H1 (cell line): ENCODE results near the gene CAVIN1. TPM values are rescaled to one million over a fixed set of nuclear protein-coding genes. Genes with fewer than 3 reads are reported as not detected.

Experiments used
- CTCF ChIA-PET: fragments of 300-600 bp; sonication (Branson Sonifier 250); formaldehyde crosslinking; loops from one replicate; lab custom pipeline; 2021; ENCODE audit not compliant: partially characterized antibody; lab: Charles Lee
- POLR2A ChIA-PET: fragments of 300-600 bp; sonication (Branson Sonifier 250); formaldehyde crosslinking; loops from one replicate; lab custom pipeline; 2021; ENCODE audit warnings: inconsistent platforms; ENCODE audit not compliant: partially characterized antibody; lab: Charles Lee
- DNase-seq, 2 experiments: peaks; one replicate each; pipeline versions ENCODE4 v3.0.0 to v3.0.0-alpha.2; 2010 to 2022; ENCODE audit warnings: low spot score in 2 of 2, low read depth in 1 of 2, mixed read lengths in 1 of 2
- FAIRE-seq: peaks from 2 replicates; lab custom pipeline; 2011; peaks lifted over from hg19 to GRCh38; lab: Jason Lieb, UNC
- H2AFZ ChIP-seq: 2 replicates; pipeline ENCODE4 v1.8.1; 2012; ENCODE audit warnings: low read length, inconsistent platforms
- H2AK5ac ChIP-seq: 2 replicates; pipeline ENCODE4 v1.6.1; 2013; ENCODE audit warnings: low read depth, low read length
- H2BK120ac ChIP-seq: replicated peaks from 2 replicates; pipeline ENCODE3; 2013; ENCODE audit warnings: low read depth, low read length, inconsistent platforms
- H2BK12ac ChIP-seq: 2 replicates; pipeline ENCODE4 v1.6.1; 2013; ENCODE audit warnings: low read depth, low read length
- H2BK15ac ChIP-seq: 2 replicates; pipeline ENCODE4 v1.6.1; 2013; ENCODE audit warnings: low read length
- H2BK20ac ChIP-seq: 2 replicates; pipeline ENCODE4 v1.6.1; 2013; ENCODE audit warnings: low read length
- H2BK5ac ChIP-seq: 2 replicates; pipeline ENCODE4 v1.6.1; 2013; ENCODE audit warnings: low read depth, low read length
- H3K14ac ChIP-seq: 2 replicates; pipeline ENCODE4 v1.6.1; 2013; ENCODE audit warnings: inconsistent platforms; ENCODE audit not compliant: insufficient read length
- H3K18ac ChIP-seq: 2 replicates; pipeline ENCODE4 v1.6.1; 2013; ENCODE audit warnings: low read length; ENCODE audit errors: extremely low read depth
- H3K23ac ChIP-seq: 2 replicates; pipeline ENCODE4 v1.6.1; 2013; ENCODE audit warnings: inconsistent platforms; ENCODE audit not compliant: insufficient read length
- H3K23me2 ChIP-seq: 2 replicates; pipeline ENCODE4 v1.6.1; 2013; ENCODE audit warnings: low read depth, low read length
- H3K27ac ChIP-seq: 2 replicates; pipeline ENCODE4 v1.6.1; 2011; ENCODE audit warnings: low read depth, low read length, inconsistent platforms
- H3K27me3 ChIP-seq, 4 experiments: replicated peaks in 1 of 4; 1 replicate in 1 of 4; 2 replicates in 3 of 4; pipeline versions ENCODE4 v1.6.1 to v1.8.1; 2011 to 2013; ENCODE audit warnings: low read length in 3 of 4, mild to moderate bottlenecking in 3 of 4, inconsistent platforms in 2 of 4, mixed read lengths in 2 of 4, moderate library complexity in 1 of 4; ENCODE audit not compliant: control insufficient read depth in 3 of 4, insufficient read depth in 3 of 4; ENCODE audit errors: extremely low read depth in 1 of 4
- H3K36me3 ChIP-seq, 4 experiments: 2 replicates each; pipeline versions ENCODE4 v1.6.1 to v1.8.1; 2011 to 2013; ENCODE audit warnings: mild to moderate bottlenecking in 4 of 4, low read length in 3 of 4, moderate library complexity in 2 of 4, control low read depth in 1 of 4, inconsistent platforms in 1 of 4; ENCODE audit not compliant: insufficient read depth in 4 of 4, control insufficient read depth in 2 of 4
- H3K4ac ChIP-seq: replicated peaks from 2 replicates; pipeline ENCODE3; 2013; ENCODE audit warnings: low read length, low read depth, mixed read lengths, inconsistent platforms; ENCODE audit not compliant: insufficient read length
- H3K4me1 ChIP-seq, 4 experiments: replicated peaks in 1 of 4; 1 replicate in 1 of 4; 2 replicates in 3 of 4; pipeline versions ENCODE4 v1.6.1 to v1.8.1; 2011 to 2013; ENCODE audit warnings: low read length in 3 of 4, inconsistent platforms in 2 of 4, mixed read lengths in 1 of 4; ENCODE audit not compliant: insufficient read depth in 4 of 4, control insufficient read depth in 3 of 4
- H3K4me2 ChIP-seq, 2 experiments: 2 replicates each; pipeline versions ENCODE4 v1.6.1 to v1.8.1; 2011 to 2013; ENCODE audit warnings: low read depth in 2 of 2, low read length in 2 of 2, control low read depth in 1 of 2, inconsistent platforms in 1 of 2, mild to moderate bottlenecking in 1 of 2; ENCODE audit not compliant: insufficient read depth in 1 of 2
- H3K4me3 ChIP-seq, 4 experiments: fragments of 200-600, 300-600 bp in 1 of 4; sonication (generic), shearing (Covaris generic), sonication (Bioruptor Twin) in 1 of 4; 2 replicates each; pipeline versions ENCODE4 v1.5.1 to v1.8.1; 2011 to 2016; ENCODE audit warnings: low read length in 4 of 4, low read depth in 3 of 4, control low read depth in 2 of 4, inconsistent platforms in 2 of 4, mild to moderate bottlenecking in 2 of 4, mixed read lengths in 1 of 4, moderate library complexity in 1 of 4; ENCODE audit not compliant: insufficient read depth in 2 of 4; ENCODE audit errors: extremely low read depth in 1 of 4
- H3K56ac ChIP-seq: replicated peaks from 2 replicates; pipeline ENCODE3; 2013; ENCODE audit warnings: low read depth, mild to moderate bottlenecking, mixed read lengths, low read length, inconsistent platforms; ENCODE audit not compliant: insufficient read length
- H3K79me1 ChIP-seq: 2 replicates; pipeline ENCODE4 v1.6.1; 2013; ENCODE audit warnings: low read depth, low read length, control low read depth
- H3K79me2 ChIP-seq, 2 experiments: 2 replicates each; pipeline versions ENCODE4 v1.6.1 to v1.8.1; 2012 to 2013; ENCODE audit warnings: low read length in 2 of 2, mild to moderate bottlenecking in 2 of 2, inconsistent platforms in 1 of 2; ENCODE audit not compliant: insufficient read depth in 2 of 2, control insufficient read depth in 1 of 2
- H3K9ac ChIP-seq, 4 experiments: replicated peaks in 1 of 4; 1 replicate in 1 of 4; 2 replicates in 3 of 4; pipeline versions ENCODE4 v1.6.1 to v1.8.1; 2011 to 2013; ENCODE audit warnings: low read depth in 3 of 4, low read length in 3 of 4, control low read depth in 2 of 4, mild to moderate bottlenecking in 2 of 4, moderate library complexity in 2 of 4, inconsistent platforms in 1 of 4; ENCODE audit errors: extremely low read depth in 1 of 4
- H3K9me3 ChIP-seq, 2 experiments: 2 replicates each; pipeline versions ENCODE4 v1.6.1 to v1.8.1; 2012 to 2013; ENCODE audit warnings: mild to moderate bottlenecking in 2 of 2, moderate library complexity in 2 of 2, control low read depth in 1 of 2, inconsistent platforms in 1 of 2, low read depth in 1 of 2, low read length in 1 of 2, mixed read lengths in 1 of 2; ENCODE audit not compliant: insufficient read depth in 2 of 2
- H4K20me1 ChIP-seq, 2 experiments: replicated peaks in 1 of 2; 2 replicates each; pipeline versions ENCODE3 to v1.8.1; 2011 to 2013; ENCODE audit warnings: inconsistent platforms in 2 of 2, low read length in 2 of 2, mild to moderate bottlenecking in 1 of 2; ENCODE audit not compliant: insufficient read depth in 2 of 2, control insufficient read depth in 1 of 2
- H4K5ac ChIP-seq: 2 replicates; pipeline ENCODE4 v1.6.1; 2013; ENCODE audit warnings: low read length, low read depth, mixed read lengths, inconsistent platforms; ENCODE audit not compliant: insufficient read length
- H4K8ac ChIP-seq: 2 replicates; pipeline ENCODE4 v1.8.0; 2013; ENCODE audit warnings: mild to moderate bottlenecking, moderate library complexity, low read length, inconsistent platforms; ENCODE audit not compliant: insufficient read depth; ENCODE audit errors: extremely low read depth
- H4K91ac ChIP-seq: replicated peaks from 2 replicates; pipeline ENCODE3; 2013; ENCODE audit warnings: low read length, mixed read lengths, inconsistent platforms; ENCODE audit not compliant: insufficient read length
- YY1 ChIP-seq: IDR thresholded peaks from 2 replicates; pipeline ENCODE4 v1.6.1; 2011; ENCODE audit warnings: low read depth, mild to moderate bottlenecking, low read length
- WGBS, 2 experiments: shearing (Covaris generic) in 1 of 2; methylation state at CpG; one replicate each; pipeline versions ENCODE4 v1.1.6 to v1.1.7; 2013 to 2015; ENCODE audit warnings: low lambda C conversion rate in 2 of 2, mixed read lengths in 2 of 2, inconsistent platforms in 1 of 2, low coverage in 1 of 2, missing lambda C conversion rate in 1 of 2; ENCODE audit not compliant: insufficient replicate concordance in 2 of 2, insufficient coverage in 1 of 2, insufficient read length in 1 of 2; ENCODE audit errors: extremely low coverage in 1 of 2, missing lambda C conversion rate in 1 of 2; 5-methylcytosine and 5-hydroxymethylcytosine counted together
- polyA plus RNA-seq, 7 experiments: library from polyadenylated mRNA; depleted of rRNA in 3 of 7; stranded (reverse) in 5 of 7; unstranded in 2 of 7; fragments of >200 nt in 5 of 7; fragments of 200-250 nt in 2 of 7; gene quantifications; 1 replicate in 5 of 7; 2 replicates in 1 of 7; 4 replicates in 1 of 7; pipeline versions ENCODE4 v1.2.1 to v1.2.3, GENCODE V29; 2011 to 2013; ENCODE audit warnings: missing spikeins in 2 of 7, mixed read lengths in 2 of 7
- total RNA-seq: library from RNA; stranded (reverse); fragmentation: NEBNext Ultra II Directional; extraction: Animal tissue kit (Norgen Biotek cat#: 25700); gene quantifications from 2 replicates; pipeline ENCODE4 v1.2.1, GENCODE V29; 2021

Gene CAVIN1
- total and polyA plus RNA-seq, 2 of the 8 experiments (the other 6 are each of a cell fraction or from before 2014, with no cell fraction given) = 16.2 to 41.6 TPM

DNA sequence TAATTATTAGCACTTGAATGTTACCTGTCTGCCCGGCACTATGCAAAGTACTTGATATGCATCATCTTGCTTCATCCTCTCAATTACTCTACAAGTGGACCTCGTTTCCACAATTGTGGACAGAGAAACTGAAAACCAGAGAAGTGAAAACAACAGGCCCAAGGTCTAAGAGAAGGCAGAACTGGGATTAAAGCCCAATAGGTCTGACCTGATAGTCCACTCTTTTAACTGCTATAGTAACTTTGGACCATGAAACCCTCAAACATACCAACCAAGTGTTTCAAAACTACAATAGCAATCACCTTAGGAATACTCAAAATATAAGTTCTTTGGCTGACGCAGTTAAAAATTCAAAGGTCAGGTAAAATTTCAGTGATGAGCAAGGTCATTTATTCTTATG, 42.1 kb downstream of the CAVIN1 start:
- Histone ChIP-seq H4K5ac (no peak overlapping the region), H3K79me2 (peaks cover 9 to 93% of the 10 kb centered on the region in 2 experiments), H4K20me1 (peaks cover 2 to 14% of the 10 kb centered on the region in 2 experiments), H4K91ac (no peak overlapping the region), H2BK20ac (no peak overlapping the region), H2AFZ (no peak overlapping the region), H3K36me3 (no peaks in the 10 kb centered on the region), H3K18ac (no peak overlapping the region), H2BK15ac (no peak overlapping the region), H3K27me3 (no peaks in the 10 kb centered on the region), H2BK120ac (no peak overlapping the region), H3K4me3 (no peak overlapping the region), H2AK5ac (no peak overlapping the region), H3K4me1 (peaks cover 0 to 10% (median 4%) of the 10 kb centered on the region in 4 experiments; a peak in 5 of 7 replicates), H4K8ac (no peak overlapping the region), H3K79me1 (no peaks in the 10 kb centered on the region; the same call in 1 of the 2 replicates), H3K9me3 (no peaks in the 10 kb centered on the region), H3K23me2 (no peaks in the 10 kb centered on the region; the same call in 1 of the 2 replicates), H2BK12ac (no peak overlapping the region), H3K9ac (no peak overlapping the region), H3K23ac (no peak overlapping the region), H3K27ac (no peak overlapping the region), H2BK5ac (no peak overlapping the region; the same call in 1 of the 2 replicates)
- DNase-seq (no peak), FAIRE-seq (no peak)
- ChIA-PET CTCF (interaction anchor here (0.7 to 1.9 kb wide), 2 partner anchors 59 to 683 kb away, joined by 4 to 5 read pairs; no protein-coding TSS in a partner anchor), POLR2A (no interaction called here)
- 90% methylated on average over 3 of the region's 3 CpGs; no CpG with 5 or more reads in 1 of the 2 experiments for WGBS, 2 experiments
- TF ChIP-seq YY1 = no peak
- TF ChIP-seq, all 59 proteins: peak for 0
- H3K4ac ChIP-seq = no peak overlapping the region
- no peak overlapping the region for H3K14ac ChIP-seq
- no peak overlapping the region for H3K56ac ChIP-seq
- no peak overlapping the region for H3K4me2 ChIP-seq
